ENCODE results near the gene AIDA. TPM values are rescaled to one million over a fixed set of nuclear protein-coding genes. Genes with fewer than 3 reads are reported as not detected.

AIDA gene
- polyA plus RNA-seq, 1 of the 3 experiments (the other 2 are of a cell fraction), result 20.8 TPM

GRCh38 chr1:222622765-222623164, 89.5 kb downstream of the AIDA start:
- Histone ChIP-seq H3K27me3 (ENCODE audit: insufficient read depth) (no peaks in the 10 kb centered on the region), H3K36me3 (replicated peaks in 1 of 2; ENCODE audit: control insufficient read depth in 1 of 2, insufficient read depth in 2 of 2, low read length in 1 of 2) (peaks cover 33 to 55% of the 10 kb centered on the region in 2 experiments), H3K9me3 (no peaks in the 10 kb centered on the region), H4K20me1 (ENCODE audit: insufficient read depth) (no peaks in the 10 kb centered on the region), H3K4me2 (no peak overlapping the region), H3K4me3 (ENCODE audit: low read depth in 2 of 2, low read length in 1 of 2) (no peak overlapping the region), H3K79me2 (ENCODE audit: insufficient read depth) (peaks cover 26% of the 10 kb centered on the region), H3K27ac (ENCODE audit: low read depth in 2 of 2, low read length in 1 of 2) (no peak overlapping the region), H3F3A (replicated peaks; ENCODE audit: insufficient read depth) (no peaks in the 10 kb centered on the region), H3K9me2 (no peaks in the 10 kb centered on the region), H2AFZ (ENCODE audit: low read depth) (no peak overlapping the region), H3K4me1 (ENCODE audit: control insufficient read depth in 1 of 2, insufficient read depth in 2 of 2, low read depth in 1 of 2, low read length in 1 of 2) (peaks cover 5 to 7% of the 10 kb centered on the region in 2 experiments; a peak in 2 of 4 replicates), H3K9ac (no peak overlapping the region)
- WGBS (ENCODE audit: low lambda C conversion rate), result 93% methylated on average over 5 of the region's 5 CpGs
- TF ChIP-seq, protein P1, sequence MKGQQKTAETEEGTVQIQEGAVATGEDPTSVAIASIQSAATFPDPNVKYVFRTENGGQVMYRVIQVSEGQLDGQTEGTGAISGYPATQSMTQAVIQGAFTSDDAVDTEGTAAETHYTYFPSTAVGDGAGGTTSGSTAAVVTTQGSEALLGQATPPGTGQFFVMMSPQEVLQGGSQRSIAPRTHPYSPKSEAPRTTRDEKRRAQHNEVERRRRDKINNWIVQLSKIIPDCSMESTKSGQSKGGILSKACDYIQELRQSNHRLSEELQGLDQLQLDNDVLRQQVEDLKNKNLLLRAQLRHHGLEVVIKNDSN (IDR thresholded peaks at IDR 0.05; ENCODE audit: borderline replicate concordance, low read depth), result no peak
- TF ChIP-seq FOXM1 (IDR thresholded peaks at IDR 0.05; ENCODE audit: low read depth) (no peak), TAF1 (IDR thresholded peaks at IDR 0.05; ENCODE audit: borderline replicate concordance, low read depth, low read length) (no peak), NRF1 (IDR thresholded peaks at IDR 0.05; ENCODE audit: low read depth, low read length) (no peak), PBX3 (IDR thresholded peaks at IDR 0.05) (no peak), TEAD4 (IDR thresholded peaks at IDR 0.05; ENCODE audit: borderline replicate concordance, insufficient read depth) (no peak), RCOR1 (IDR thresholded peaks at IDR 0.05; ENCODE audit: low read length) (no peak)
- CTCF ChIA-PET, result no interaction called here
- no peak for DNase-seq
- POLR2A ChIA-PET, result no interaction called here

DNA sequence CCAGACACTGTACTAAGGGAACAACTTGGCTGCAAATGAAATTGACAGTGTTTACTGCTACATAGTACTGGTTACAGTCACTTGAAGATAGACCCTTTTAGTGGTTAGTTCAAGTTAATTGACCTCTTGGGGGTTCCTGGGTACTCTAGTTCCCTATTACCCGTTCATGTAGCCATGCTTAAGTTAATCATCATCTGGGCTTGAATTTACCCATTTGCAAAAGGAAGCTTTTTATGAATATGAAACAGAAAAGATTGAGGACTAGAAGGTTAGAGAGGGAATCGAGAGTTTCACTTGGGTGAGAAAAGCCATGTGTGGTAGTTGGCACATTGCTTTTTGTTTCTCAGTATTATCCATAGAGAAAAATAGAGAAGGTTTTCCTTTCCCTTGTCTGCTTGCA, 91.7 kb downstream of the AIDA start:
- Histone ChIP-seq H4K20me1 (ENCODE audit: insufficient read depth) (no peaks in the 10 kb centered on the region), H3K27me3 (ENCODE audit: insufficient read depth) (no peaks in the 10 kb centered on the region), H3K4me3 (ENCODE audit: low read depth in 2 of 2, low read length in 1 of 2) (no peak overlapping the region), H3K4me2 (no peak overlapping the region), H3K9me2 (no peaks in the 10 kb centered on the region), H3K36me3 (replicated peaks in 1 of 2; ENCODE audit: control insufficient read depth in 1 of 2, insufficient read depth in 2 of 2, low read length in 1 of 2) (peaks cover 18 to 36% of the 10 kb centered on the region in 2 experiments), H3K79me2 (ENCODE audit: insufficient read depth) (peaks cover 26% of the 10 kb centered on the region), H3K27ac (ENCODE audit: low read depth in 2 of 2, low read length in 1 of 2) (no peak overlapping the region), H3K9ac (no peak overlapping the region), H2AFZ (ENCODE audit: low read depth) (no peak overlapping the region), H3F3A (replicated peaks; ENCODE audit: insufficient read depth) (no peaks in the 10 kb centered on the region), H3K4me1 (ENCODE audit: control insufficient read depth in 1 of 2, insufficient read depth in 2 of 2, low read depth in 1 of 2, low read length in 1 of 2) (peaks cover 5 to 10% of the 10 kb centered on the region in 2 experiments; a peak in 2 of 4 replicates), H3K9me3 (no peaks in the 10 kb centered on the region)
- CTCF ChIA-PET, result interaction anchor here (1.0 to 4.4 kb wide), 6 partner anchors 10 to 156 kb away, joined by 3 to 26 read pairs (median 6); partner anchors contain the start of gene TAF1A
- 83% methylated on average over 2 of the region's 2 CpGs for WGBS (ENCODE audit: low lambda C conversion rate)
- TF ChIP-seq CHD2 (IDR thresholded peaks at IDR 0.05; ENCODE audit: low read length, partially characterized antibody), result no peak
- TF ChIP-seq TEAD4 (IDR thresholded peaks at IDR 0.05; ENCODE audit: borderline replicate concordance, insufficient read depth), result no peak
- no peak for DNase-seq
- POLR2A ChIA-PET, result no interaction called here
